ENCODE measurements around the gene SLC38A11. TPM values are rescaled to one million over a fixed set of nuclear protein-coding genes. Genes with fewer than 3 reads are reported as not detected.

The SLC38A11 gene
- polyA plus RNA-seq, 3 donors = 0.07 TPM; not detected in 2

DNA sequence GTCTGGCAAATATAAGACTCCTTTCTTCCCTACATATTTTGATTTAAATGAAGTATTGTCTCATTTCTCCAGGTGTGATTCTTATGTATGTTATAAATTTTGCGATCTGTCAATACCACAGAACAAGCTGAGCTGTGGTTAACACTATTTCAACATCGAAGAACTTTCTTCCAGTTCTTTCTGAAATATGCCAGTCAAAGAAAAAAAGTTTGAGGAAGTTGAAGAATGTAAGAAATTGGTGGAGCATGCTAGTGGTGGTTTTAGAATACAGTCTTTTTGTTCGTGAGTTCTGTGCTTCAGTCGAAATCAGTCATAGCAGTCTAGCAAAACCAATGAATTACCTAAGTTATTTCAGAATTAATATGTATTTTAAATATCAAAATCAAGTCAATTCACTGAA lies 105.1 kb downstream of the SLC38A11 start:
- no peaks in the 10 kb centered on the region for H3K9me3 ChIP-seq (replicated peaks in 1 of 2; ENCODE audit: control insufficient read depth in 1 of 2, insufficient read depth in 1 of 2, low read length in 2 of 2)
- no CpG with 5 or more reads among the region's 4 CpGs for WGBS (ENCODE audit: insufficient coverage)
- intact Hi-C loops (cut with micrococcal nuclease) = no loop called here

DNA sequence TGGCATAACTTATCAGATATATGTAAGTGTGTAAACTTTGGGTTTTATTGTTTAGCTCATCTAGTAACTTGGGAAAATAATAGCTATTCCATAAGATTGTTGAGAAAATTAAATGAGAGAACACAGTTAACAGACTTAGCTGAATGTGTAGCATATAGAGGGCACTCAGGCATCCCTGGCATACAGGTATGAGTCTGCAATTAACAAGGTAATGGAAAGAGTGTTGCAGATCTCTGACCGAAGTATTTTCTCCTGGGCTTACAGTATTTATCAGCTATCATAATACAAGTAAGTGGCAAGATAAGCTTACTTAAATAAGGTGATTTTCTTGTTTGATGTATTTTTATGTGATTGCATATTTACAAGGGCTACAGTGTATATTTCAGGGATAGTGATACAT lies 105.8 kb downstream of the SLC38A11 start:
- Histone ChIP-seq H3K9me3 (replicated peaks in 1 of 2; ENCODE audit: control insufficient read depth in 1 of 2, insufficient read depth in 1 of 2, low read length in 2 of 2) (no peaks in the 10 kb centered on the region), H3K4me2 (replicated peaks; ENCODE audit: extremely low read depth, low read length, poor library complexity, severe bottlenecking) (no peak overlapping the region), H3K79me2 (ENCODE audit: insufficient read depth, low read length) (no peaks in the 10 kb centered on the region), H3K27ac (ENCODE audit: low read depth in 1 of 2, low read length in 2 of 2) (no peak overlapping the region), H4K20me1 (ENCODE audit: insufficient read depth, low read length) (no peaks in the 10 kb centered on the region), H2AFZ (ENCODE audit: insufficient read depth, low read depth, low read length, poor library complexity, severe bottlenecking) (no peak overlapping the region), H3K4me1 (ENCODE audit: control insufficient read depth in 1 of 2, insufficient read depth in 2 of 2, low read length in 2 of 2) (peaks cover 0 to 6% of the 10 kb centered on the region in 2 donors), H3K9ac (ENCODE audit: insufficient read depth, low read length, poor library complexity, severe bottlenecking) (no peak overlapping the region), H3K27me3 (ENCODE audit: control insufficient read depth in 2 of 2, insufficient read depth in 2 of 2, low read length in 2 of 2) (no peaks in the 10 kb centered on the region), H3K36me3 (replicated peaks in 1 of 2; ENCODE audit: control insufficient read depth in 1 of 2, insufficient read depth in 2 of 2, low read length in 2 of 2) (no peaks in the 10 kb centered on the region), H3K4me3 (replicated peaks in 1 of 3; ENCODE audit: low read depth in 2 of 3, low read length in 3 of 3) (no peak overlapping the region)
- no peak overlapping the region for H3K27ac Mint-ChIP-seq
- no CpG with 5 or more reads among the region's 1 CpG for WGBS (ENCODE audit: insufficient coverage)
- H3K9me3 Mint-ChIP-seq = peaks cover 0 to 3% (median 0%) of the 10 kb centered on the region in 7 donors
- no peaks in the 10 kb centered on the region for H3K36me3 Mint-ChIP-seq
- H3K4me1 Mint-ChIP-seq = peaks cover 8% of the 10 kb centered on the region
- H3K4me3 Mint-ChIP-seq = no peak overlapping the region
- intact Hi-C loops (cut with micrococcal nuclease) = no loop called here
- H3K27me3 Mint-ChIP-seq (ENCODE audit: low read depth in 3 of 3) = peaks cover 0 to 4% (median 4%) of the 10 kb centered on the region in 3 donors
- no peak for DNase-seq
- TF ChIP-seq, protein P1, sequence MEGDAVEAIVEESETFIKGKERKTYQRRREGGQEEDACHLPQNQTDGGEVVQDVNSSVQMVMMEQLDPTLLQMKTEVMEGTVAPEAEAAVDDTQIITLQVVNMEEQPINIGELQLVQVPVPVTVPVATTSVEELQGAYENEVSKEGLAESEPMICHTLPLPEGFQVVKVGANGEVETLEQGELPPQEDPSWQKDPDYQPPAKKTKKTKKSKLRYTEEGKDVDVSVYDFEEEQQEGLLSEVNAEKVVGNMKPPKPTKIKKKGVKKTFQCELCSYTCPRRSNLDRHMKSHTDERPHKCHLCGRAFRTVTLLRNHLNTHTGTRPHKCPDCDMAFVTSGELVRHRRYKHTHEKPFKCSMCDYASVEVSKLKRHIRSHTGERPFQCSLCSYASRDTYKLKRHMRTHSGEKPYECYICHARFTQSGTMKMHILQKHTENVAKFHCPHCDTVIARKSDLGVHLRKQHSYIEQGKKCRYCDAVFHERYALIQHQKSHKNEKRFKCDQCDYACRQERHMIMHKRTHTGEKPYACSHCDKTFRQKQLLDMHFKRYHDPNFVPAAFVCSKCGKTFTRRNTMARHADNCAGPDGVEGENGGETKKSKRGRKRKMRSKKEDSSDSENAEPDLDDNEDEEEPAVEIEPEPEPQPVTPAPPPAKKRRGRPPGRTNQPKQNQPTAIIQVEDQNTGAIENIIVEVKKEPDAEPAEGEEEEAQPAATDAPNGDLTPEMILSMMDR (IDR thresholded peaks at IDR 0.05) = no peak

More for the DNA sequence above, 105.1 kb downstream of the SLC38A11 start:
- Mint-ChIP-seq H3K27me3 (ENCODE audit: low read depth in 3 of 3) (peaks cover 0 to 4% (median 4%) of the 10 kb centered on the region in 3 donors), H3K4me1 (peaks cover 8% of the 10 kb centered on the region), H3K27ac (no peak overlapping the region), H3K36me3 (no peaks in the 10 kb centered on the region), H3K4me3 (peak overlapping the region in 1 of 2 donors; percentile 60), H3K9me3 (peaks cover 0 to 3% (median 0%) of the 10 kb centered on the region in 7 donors)
- no peak overlapping the region for H3K27ac ChIP-seq (ENCODE audit: low read depth in 1 of 2, low read length in 2 of 2)
- no peak overlapping the region for H2AFZ ChIP-seq (ENCODE audit: insufficient read depth, low read depth, low read length, poor library complexity, severe bottlenecking)
- H3K36me3 ChIP-seq (replicated peaks in 1 of 2; ENCODE audit: control insufficient read depth in 1 of 2, insufficient read depth in 2 of 2, low read length in 2 of 2) = no peaks in the 10 kb centered on the region
- TF ChIP-seq, protein P1 (IDR thresholded peaks at IDR 0.05) = no peak
- peak in 2 of 3 donors; percentile 44 for DNase-seq
- no peaks in the 10 kb centered on the region for H3K27me3 ChIP-seq (ENCODE audit: control insufficient read depth in 2 of 2, insufficient read depth in 2 of 2, low read length in 2 of 2)
- H3K4me1 ChIP-seq (ENCODE audit: control insufficient read depth in 1 of 2, insufficient read depth in 2 of 2, low read length in 2 of 2) = peaks cover 0 to 6% of the 10 kb centered on the region in 2 donors
- no peak overlapping the region for H3K4me3 ChIP-seq (replicated peaks in 1 of 3; ENCODE audit: low read depth in 2 of 3, low read length in 3 of 3)
- H3K79me2 ChIP-seq (ENCODE audit: insufficient read depth, low read length) = no peaks in the 10 kb centered on the region
- no peaks in the 10 kb centered on the region for H4K20me1 ChIP-seq (ENCODE audit: insufficient read depth, low read length)
- H3K9ac ChIP-seq (ENCODE audit: insufficient read depth, low read length, poor library complexity, severe bottlenecking) = no peak overlapping the region
- no peak overlapping the region for H3K4me2 ChIP-seq (replicated peaks; ENCODE audit: extremely low read depth, low read length, poor library complexity, severe bottlenecking)
